Measurements from ENCODE around the gene UTP18. TPM values are rescaled to one million over a fixed set of nuclear protein-coding genes. Genes with fewer than 3 reads are reported as not detected.

UTP18 gene
- total and polyA plus RNA-seq, 9 of the 15 experiments (the other 6 are each of a cell fraction or from before 2014, with no cell fraction given), result 31.1 to 99.2 (median 66.7) TPM

- TF ChIP-seq RERE (CRISPR knock-in tag; IDR thresholded peaks at IDR 0.05; ENCODE audit: borderline replicate concordance), result 0 out of 2 replicates have a peak, but pooled peaks have one; percentile 59
- peak; percentile 97 to 98 for TF ChIP-seq SIN3A (IDR thresholded peaks at IDR 0.05; ENCODE audit: borderline replicate concordance in 2 of 2, control insufficient read depth in 1 of 2, low read depth in 2 of 2, low read length in 2 of 2)
- TF ChIP-seq KAT7 (CRISPR knock-in tag; IDR thresholded peaks at IDR 0.05; ENCODE audit: borderline replicate concordance), result peak; percentile 24; the same call in 1 of the 2 replicates
- peak; percentile 91 for TF ChIP-seq SAP30 (IDR thresholded peaks at IDR 0.05; ENCODE audit: borderline replicate concordance, insufficient read depth, low read depth, low read length, poor library complexity, severe bottlenecking)
- TF ChIP-seq TFAP4 (CRISPR knock-in tag; IDR thresholded peaks at IDR 0.05; ENCODE audit: borderline replicate concordance), result 0 out of 2 replicates have a peak, but pooled peaks have one; percentile 28
- no peak for TF ChIP-seq PRMT5 (CRISPR knock-in tag; IDR thresholded peaks at IDR 0.05)
- TF ChIP-seq MXI1 (IDR thresholded peaks at IDR 0.05; ENCODE audit: low read depth, low read length), result peak; percentile 98
- TF ChIP-seq MYC (IDR thresholded peaks at IDR 0.05; ENCODE audit: low read depth, low read length), result peak; percentile 80
- TF ChIP-seq MYC (CRISPR knock-in tag; IDR thresholded peaks at IDR 0.05; ENCODE audit: borderline replicate concordance, low read depth), result no peak
- TF ChIP-seq ZBTB12 (CRISPR knock-in tag; IDR thresholded peaks at IDR 0.05), result no peak
- TF ChIP-seq AFF4 (CRISPR knock-in tag; IDR thresholded peaks at IDR 0.05), result no peak
- peak; percentile 47; the same call in 1 of the 2 replicates for TF ChIP-seq L3MBTL2 (IDR thresholded peaks at IDR 0.05)
Measured at GRCh38 chr17:51258756-51259563, 1.4 kb upstream of the UTP18 start (continued).
